ENCODE measurements around the gene ATG4B.

The ATG4B gene

GRCh38 chr2:241668354-241668753 lies 30.9 kb downstream of the ATG4B start:
- DNase-seq = no peak

- DNase-seq = no peak
These were observed 31.3 kb downstream of the ATG4B start for GRCh38 chr2:241668839-241669238.

GRCh38 chr2:241670333-241671110 lies 33.0 kb downstream of the ATG4B start:
- DNase-seq = no peak

GRCh38 chr2:241671457-241672240 lies 34.2 kb downstream of the ATG4B start:
- DNase-seq = no peak

DNA sequence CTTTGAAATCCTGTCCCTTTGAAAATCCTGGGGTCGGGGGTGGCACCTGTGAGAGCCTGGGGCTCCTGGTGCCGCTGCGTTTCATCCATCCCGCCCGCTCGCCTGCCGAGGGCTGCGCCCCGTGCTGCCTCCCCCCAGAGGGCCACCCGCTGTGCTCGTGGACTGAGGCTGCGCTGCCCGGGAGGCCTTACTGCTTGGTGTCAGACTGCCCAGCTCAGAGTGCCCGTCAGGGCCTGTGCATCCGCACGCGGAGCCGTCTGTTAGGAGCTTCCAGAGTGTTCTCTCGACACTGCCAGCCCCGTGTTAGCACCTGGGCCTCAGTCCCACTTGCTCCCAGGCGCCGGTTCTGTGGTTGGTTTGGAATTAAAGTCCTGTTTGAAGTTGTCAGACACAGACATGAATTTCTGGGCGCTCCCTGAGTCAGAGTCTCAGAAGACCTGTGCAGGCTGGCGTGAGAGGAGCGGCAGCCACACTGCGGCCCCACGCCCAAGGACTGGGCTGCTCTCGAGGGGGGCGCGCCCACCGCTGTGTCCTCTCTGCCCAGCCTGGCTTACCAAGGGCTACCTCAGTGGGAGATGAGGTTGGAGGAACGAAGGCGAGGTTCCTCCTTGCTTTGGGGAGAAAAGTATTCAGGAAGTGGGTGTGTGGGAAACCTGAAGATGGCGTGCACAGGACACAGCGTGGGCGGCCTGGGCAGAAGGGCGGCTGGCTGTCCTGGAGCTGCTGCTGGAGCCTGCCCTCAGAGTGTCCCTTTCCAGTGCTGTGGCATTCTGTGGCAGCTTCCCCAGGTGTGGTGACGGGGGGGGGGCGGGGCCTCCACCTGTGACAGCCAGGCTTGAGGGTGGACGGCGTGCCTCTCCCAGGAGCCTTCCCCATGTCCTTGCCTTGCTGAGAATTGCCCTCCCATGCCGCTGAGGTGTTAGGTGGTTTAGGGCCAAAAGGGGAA lies 35.0 kb downstream of the ATG4B start:
- DNase-seq = no peak

- DNase-seq = no peak
These were observed 35.7 kb downstream of the ATG4B start for GRCh38 chr2:241673189-241673663.

DNA sequence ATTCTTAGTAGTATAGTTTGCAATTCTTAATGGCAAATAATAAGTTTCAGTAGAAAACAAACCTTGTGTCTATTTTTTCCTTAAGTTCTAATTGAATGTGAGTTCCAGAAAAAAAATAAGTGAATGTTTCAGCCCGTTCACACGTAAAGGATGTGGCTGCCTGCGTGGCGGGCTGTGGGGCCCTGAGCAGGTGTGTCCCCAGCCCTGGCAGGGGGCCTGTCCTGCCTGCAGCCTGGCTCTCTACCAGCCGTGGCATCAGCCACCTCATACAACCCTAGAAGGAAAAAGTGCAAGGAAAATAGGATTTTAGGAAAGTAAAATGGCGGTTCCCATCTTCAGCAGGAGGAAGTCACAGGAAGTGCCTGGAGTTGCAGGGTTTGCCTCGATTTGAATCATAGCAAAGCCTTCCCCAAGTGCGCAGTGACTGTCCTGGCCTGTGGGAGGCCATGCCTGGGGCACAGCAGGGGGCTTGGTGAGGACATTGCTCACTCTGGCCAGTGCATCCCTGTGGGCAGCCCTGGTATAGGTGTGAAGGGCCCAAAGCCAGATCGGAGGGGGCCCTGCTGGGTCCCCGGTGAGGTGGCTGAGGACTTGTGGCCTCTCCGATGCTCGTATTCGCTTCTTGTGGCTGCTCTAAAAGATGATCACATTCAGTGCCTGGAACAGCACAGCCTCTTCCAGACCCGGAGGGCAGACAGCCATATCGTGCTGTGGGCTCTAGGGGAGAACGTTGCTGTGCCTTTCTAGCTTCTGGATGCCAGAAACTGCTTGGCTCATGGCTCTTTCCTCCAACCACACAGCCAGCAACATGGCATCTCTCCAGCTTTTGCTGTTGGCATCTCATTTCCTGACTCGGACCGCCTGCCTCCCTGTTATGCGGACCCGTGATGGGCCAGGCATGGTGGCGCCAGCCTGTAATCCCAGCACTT lies 36.6 kb downstream of the ATG4B start:
- DNase-seq = peak; percentile 29

DNA sequence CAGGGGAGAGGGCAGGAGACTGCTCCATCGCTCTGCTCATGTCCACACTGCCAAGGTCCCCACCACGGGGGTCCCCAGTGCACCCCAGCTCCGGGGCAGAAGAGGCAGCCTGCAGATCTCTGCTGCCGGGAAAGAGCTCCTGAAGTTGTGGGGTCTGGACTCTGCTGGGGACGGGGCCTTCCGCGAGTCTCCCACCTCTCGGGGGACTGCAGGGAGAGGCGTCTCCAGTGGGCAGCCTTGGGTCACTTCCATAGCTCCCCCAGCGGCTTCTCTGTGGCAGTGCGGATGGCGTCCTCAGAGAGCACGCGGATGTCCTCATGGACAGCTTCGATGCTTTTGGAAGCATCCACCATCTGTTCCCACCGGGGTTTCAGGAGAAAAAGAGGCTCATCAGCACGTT lies 38.4 kb downstream of the ATG4B start:
- DNase-seq = no peak

GRCh38 chr2:241676665-241677064 lies 39.2 kb downstream of the ATG4B start:
- no peak for DNase-seq

GRCh38 chr2:241677392-241677791 lies 39.9 kb downstream of the ATG4B start:
- no peak for DNase-seq

GRCh38 chr2:241678307-241678706 lies 40.8 kb downstream of the ATG4B start:
- DNase-seq = no peak

DNA sequence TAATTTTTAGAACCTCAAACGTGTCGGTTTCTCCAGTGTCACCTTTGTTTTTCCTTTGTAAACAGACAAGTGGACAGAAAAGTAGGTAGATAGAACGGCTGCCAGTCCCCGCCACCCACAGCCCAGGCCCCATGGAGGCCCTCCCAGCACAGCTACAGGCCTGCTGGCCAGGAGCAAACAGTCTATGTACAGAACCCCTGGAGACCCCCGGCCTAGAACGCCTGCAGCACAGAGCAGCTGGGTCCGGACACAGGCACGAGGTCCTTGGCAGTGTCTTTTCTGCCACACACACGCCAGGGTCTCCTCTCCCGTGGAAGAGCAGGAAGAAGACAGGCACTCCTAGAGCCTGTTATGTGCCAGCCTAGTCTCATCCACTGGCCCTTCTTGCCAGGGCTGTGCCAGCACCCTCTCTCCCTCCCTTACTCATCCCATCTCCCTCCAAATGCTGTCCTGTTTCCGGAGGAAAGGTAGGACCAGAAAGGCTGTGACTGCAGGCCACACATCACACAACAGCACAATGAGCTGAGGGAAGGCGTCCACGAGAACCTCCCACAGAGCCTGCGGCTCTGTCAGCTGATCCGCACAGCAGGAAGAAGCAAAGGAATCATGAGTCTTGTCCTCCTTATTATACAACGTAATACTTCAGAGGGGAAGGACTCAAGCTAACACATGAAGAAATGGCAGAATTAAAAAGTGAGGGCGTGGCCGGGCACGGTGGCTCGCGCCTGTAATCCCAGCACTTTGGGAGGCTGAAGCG lies 41.5 kb downstream of the ATG4B start:
- no peak for DNase-seq

- DNase-seq = no peak
These were observed 42.6 kb downstream of the ATG4B start for GRCh38 chr2:241680044-241680443.

DNA sequence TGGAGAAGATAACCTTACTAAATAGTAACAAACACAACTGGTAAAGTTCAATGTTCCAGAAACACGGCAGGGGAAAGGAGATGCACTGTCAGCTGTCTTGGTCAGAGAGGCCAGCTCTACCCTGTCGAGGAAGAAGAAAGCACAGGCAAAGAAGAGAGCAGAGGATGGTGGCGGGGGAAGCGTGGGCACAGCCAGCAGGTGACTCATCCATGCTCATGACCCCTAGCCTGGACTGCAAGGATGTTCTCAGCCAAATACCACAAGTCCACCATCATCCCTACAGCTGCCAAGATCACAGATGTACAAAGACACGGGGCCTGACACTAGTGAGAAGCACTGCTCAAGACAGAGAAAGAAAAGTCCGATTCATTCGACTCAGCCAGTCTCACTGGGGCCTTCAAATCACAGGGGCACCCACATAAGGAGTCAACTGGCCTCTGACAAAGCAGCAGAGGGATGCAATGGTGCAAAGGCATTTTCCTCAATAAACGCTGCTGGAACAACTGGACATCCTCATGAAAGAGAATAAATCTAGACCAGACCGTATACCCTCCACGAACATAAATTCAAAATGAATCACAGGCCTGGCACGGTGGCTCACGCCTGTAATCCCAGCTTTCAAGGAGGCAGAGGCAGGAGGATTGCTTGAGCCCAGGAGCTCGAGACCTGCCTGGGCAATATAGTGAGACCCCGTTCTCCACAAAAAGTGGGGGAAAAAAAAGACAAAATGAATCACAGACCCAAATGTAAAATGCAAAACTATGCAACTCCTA lies 43.5 kb downstream of the ATG4B start:
- no peak for DNase-seq

DNA sequence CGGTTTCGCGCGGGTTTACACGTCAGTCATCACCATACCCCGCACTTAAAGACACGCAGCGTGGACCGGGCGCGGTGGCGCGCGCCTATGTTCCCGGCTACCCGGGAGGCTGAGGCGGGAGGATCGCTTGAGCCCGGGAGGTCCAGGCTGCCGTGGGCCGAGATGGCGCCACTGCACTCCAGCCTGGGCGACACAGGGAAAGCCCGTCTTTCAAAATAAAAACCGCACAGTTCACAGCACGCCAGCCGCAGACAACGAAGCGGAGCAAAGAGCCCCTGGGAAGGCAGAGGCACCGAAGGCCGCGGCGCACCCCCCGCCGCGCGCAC lies 48.8 kb downstream of the ATG4B start:
- peak; percentile 48 for DNase-seq

DNA sequence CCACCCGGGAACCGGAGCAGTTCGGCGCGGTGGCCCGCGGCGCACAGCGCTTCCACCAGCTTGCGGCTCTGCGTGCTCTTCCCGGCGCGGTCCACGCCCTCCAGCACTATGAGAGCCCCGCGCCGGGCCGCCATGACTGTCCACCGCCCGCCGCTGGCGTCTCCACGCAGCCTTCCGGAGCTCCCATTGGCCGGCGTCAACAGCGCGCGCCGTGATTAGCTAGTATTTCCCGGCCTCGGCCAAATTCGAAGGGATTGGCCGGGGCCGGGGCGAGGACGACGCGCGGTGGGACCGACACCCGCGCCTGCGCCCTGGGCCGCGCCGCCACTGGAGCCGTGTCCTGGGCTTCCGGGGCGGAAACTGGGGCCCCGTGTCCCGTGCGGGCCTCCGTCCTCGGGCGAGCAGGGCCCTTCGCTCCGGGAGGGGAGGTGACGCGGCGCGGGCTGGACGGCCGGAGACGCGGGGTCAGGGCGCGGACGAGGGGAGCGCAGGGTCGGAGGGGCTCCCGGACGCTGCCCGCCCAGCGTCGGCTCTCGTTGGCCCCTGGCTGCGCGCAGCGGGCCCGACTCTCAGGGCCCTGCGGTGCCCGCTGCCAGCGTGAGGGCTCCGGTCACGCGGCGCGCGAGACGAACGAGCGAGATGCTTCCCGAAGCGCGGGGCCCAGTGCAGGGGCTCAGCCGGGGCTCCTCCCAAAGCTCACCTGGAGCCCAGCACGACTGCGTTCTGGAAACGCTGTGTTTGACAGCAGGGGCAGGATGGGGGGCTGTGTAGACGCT lies 49.3 kb downstream of the ATG4B start, which contains the start of gene DTYMK:
DTYMK (minus strand) TSS at position 166 of the 776 bp plus-strand sequence; CDS start at position 134, 32 bp downstream.
- DNase-seq = peak; percentile 99

- DNase-seq = peak; percentile 27
These were observed 51.8 kb downstream of the ATG4B start for GRCh38 chr2:241689306-241689705.

- DNase-seq = no peak
These were observed 52.8 kb downstream of the ATG4B start for GRCh38 chr2:241690202-241690717.

GRCh38 chr2:241692448-241692847 lies 55.0 kb downstream of the ATG4B start:
- no peak for DNase-seq
